Keratinocyte (primary cell): Measurements from ENCODE around the gene ZNF555.

Experiments used
- EZH2 ChIP-seq: IDR thresholded peaks from one replicate; pipeline ENCODE4 v1.6.1; 2012; ENCODE audit warnings: inconsistent platforms, mild to moderate bottlenecking, low read length, moderate library complexity
- TF ChIP-seq, protein P1 (sequence below), 3 experiments: IDR thresholded peaks in 1 of 3; conservative IDR thresholded peaks in 1 of 3; optimal IDR thresholded peaks in 1 of 3; 2 replicates in 2 of 3; 3 replicates in 1 of 3; pipeline versions ENCODE3 to v1.5.1; 2011; ENCODE audit warnings: low read length in 3 of 3, mild to moderate bottlenecking in 3 of 3, moderate library complexity in 2 of 3, control low read depth in 1 of 3, inconsistent platforms in 1 of 3; ENCODE audit not compliant: insufficient read depth in 2 of 3; ENCODE audit errors: extremely low read depth in 1 of 3

DNA sequence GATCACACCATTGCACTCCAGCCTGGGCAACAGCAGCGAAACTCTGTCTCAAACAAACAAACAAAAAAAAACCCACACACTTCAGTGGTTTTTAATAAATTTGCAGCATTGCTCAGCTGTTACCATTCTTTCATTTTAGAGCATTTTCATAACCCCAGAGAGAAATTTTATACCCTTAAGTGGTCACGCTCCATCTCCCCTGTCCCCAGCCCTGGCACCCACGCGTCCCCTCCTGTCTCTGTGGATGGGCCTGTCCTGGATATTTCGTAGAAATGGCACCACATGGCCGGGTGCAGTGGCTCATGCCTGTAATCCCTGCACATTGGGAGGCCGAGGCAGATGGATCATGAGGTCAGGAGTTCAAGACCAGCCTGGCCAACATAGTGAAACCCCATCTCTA lies 48.1 kb upstream of the ZNF555 start:
- TF ChIP-seq, protein P1, sequence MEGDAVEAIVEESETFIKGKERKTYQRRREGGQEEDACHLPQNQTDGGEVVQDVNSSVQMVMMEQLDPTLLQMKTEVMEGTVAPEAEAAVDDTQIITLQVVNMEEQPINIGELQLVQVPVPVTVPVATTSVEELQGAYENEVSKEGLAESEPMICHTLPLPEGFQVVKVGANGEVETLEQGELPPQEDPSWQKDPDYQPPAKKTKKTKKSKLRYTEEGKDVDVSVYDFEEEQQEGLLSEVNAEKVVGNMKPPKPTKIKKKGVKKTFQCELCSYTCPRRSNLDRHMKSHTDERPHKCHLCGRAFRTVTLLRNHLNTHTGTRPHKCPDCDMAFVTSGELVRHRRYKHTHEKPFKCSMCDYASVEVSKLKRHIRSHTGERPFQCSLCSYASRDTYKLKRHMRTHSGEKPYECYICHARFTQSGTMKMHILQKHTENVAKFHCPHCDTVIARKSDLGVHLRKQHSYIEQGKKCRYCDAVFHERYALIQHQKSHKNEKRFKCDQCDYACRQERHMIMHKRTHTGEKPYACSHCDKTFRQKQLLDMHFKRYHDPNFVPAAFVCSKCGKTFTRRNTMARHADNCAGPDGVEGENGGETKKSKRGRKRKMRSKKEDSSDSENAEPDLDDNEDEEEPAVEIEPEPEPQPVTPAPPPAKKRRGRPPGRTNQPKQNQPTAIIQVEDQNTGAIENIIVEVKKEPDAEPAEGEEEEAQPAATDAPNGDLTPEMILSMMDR (optimal IDR thresholded peaks at IDR 0.05 in 1 of 3, IDR thresholded peaks at IDR 0.05 in 1 of 3, conservative IDR thresholded peaks at IDR 0.05 in 1 of 3; ENCODE audit: extremely low read depth in 1 of 3, insufficient read depth in 2 of 3, low read length in 3 of 3): no peak
- no peak for TF ChIP-seq EZH2
